IMR-90 (cell line): Measurements from ENCODE around the gene PTPRC.

Source experiments
- CHD1 ChIP-seq: IDR thresholded peaks from 2 replicates; pipeline ENCODE4 v1.6.1; 2012; ENCODE audit warnings: low read depth, low read length, improper control_type of control experiment
- CTCF ChIP-seq: conservative IDR thresholded peaks from 2 replicates; pipeline ENCODE4 v1.5.1; 2012; ENCODE audit warnings: mild to moderate bottlenecking, low read depth, low read length, improper control_type of control experiment
- FOS ChIP-seq: fragments of 150-350 bp; IDR thresholded peaks from 2 replicates; pipeline ENCODE4 v1.6.1; 2016; ENCODE audit warnings: low read depth, low read length
- MAZ ChIP-seq: IDR thresholded peaks from 2 replicates; pipeline ENCODE4 v1.6.1; 2012; ENCODE audit warnings: low read depth, mild to moderate bottlenecking, low read length, improper control_type of control experiment, moderate library complexity, borderline replicate concordance
- POLR2A ChIP-seq: IDR thresholded peaks from 2 replicates; pipeline ENCODE4 v1.6.1; 2012; ENCODE audit warnings: mild to moderate bottlenecking, low read depth, low read length
- RFX5 ChIP-seq: IDR thresholded peaks from 2 replicates; pipeline ENCODE4 v1.8.0; 2012; ENCODE audit warnings: low read depth, mild to moderate bottlenecking, low read length, moderate library complexity
- TF ChIP-seq, protein P1 (sequence below): fragments of 150-350 bp; IDR thresholded peaks from 2 replicates; pipeline ENCODE4 v1.6.1; 2016; ENCODE audit warnings: low read depth, mild to moderate bottlenecking, low read length, moderate library complexity, borderline replicate concordance

DNA sequence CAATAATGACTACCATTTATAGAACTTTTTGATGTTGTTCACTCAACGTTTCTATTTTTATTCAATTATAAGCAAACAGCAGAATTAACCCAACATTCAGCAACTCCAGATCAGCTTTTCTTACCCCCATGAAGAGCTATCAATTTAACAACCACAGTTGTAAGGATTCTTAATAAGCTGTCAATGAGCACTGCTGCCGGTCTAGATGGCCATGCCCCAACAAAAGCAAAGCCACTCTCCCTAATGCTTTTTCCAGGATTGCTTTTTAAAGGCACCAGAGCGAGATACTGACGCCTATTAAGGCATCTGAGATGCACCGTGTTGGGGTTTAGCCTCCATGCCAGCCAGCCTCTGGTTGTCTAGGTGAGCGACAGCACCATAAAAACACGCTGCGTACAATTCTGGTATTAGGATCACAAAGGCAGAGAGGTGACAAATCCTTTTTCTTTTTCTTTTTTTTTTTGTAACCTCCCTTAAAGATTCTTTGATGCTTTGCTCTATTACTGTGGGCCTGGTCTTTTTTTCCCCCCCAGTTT, 39.5 kb downstream of the PTPRC start:
- TF ChIP-seq FOS (no peak), MAZ (no peak), POLR2A (no peak), CHD1 (no peak), RFX5 (no peak), CTCF (no peak)
- TF ChIP-seq, protein P1, sequence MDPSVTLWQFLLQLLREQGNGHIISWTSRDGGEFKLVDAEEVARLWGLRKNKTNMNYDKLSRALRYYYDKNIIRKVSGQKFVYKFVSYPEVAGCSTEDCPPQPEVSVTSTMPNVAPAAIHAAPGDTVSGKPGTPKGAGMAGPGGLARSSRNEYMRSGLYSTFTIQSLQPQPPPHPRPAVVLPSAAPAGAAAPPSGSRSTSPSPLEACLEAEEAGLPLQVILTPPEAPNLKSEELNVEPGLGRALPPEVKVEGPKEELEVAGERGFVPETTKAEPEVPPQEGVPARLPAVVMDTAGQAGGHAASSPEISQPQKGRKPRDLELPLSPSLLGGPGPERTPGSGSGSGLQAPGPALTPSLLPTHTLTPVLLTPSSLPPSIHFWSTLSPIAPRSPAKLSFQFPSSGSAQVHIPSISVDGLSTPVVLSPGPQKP = no peak
